Testis (tissue), 3 donors: ENCODE results near the gene CBX3. TPM values are rescaled to one million over a fixed set of nuclear protein-coding genes. Genes with fewer than 3 reads are reported as not detected.

Source experiments
- DNase-seq: peaks from one replicate; pipeline ENCODE4 v3.0.0-alpha.2; 2019
- H3K27ac ChIP-seq, 2 donors: fragments of 200-600 bp; sonication (generic); one replicate each; pipeline ENCODE4 v1.5.1; 2019
- H3K27me3 ChIP-seq: fragments of 200-600 bp; sonication (generic); one replicate; pipeline ENCODE4 v1.5.1; 2019
- H3K36me3 ChIP-seq: fragments of 200-600 bp; sonication (generic); one replicate; pipeline ENCODE4 v1.5.1; 2017; ENCODE audit warnings: low read depth; ENCODE audit errors: missing control alignments
- H3K4me1 ChIP-seq: fragments of 200-600 bp; sonication (generic); one replicate; pipeline ENCODE4 v1.5.1; 2019
- H3K4me3 ChIP-seq, 2 donors: fragments of 200-600 bp; sonication (generic); one replicate each; pipeline ENCODE4 v1.5.1; 2017 to 2019
- H3K9me3 ChIP-seq: fragments of 200-600 bp; sonication (generic); one replicate; pipeline ENCODE4 v1.5.1; 2017
- CTCF ChIP-seq, 3 experiments: fragments of 450-650 bp in 2 of 3; fragments of 200-600 bp in 1 of 3; sonication (generic) in 1 of 3; IDR thresholded peaks; one replicate each; pipeline ENCODE4 v1.5.1; 2016 to 2019; ENCODE audit warnings: antibody characterized with exemption in 3 of 3, mild to moderate bottlenecking in 2 of 3, moderate library complexity in 1 of 3
- POLR2A ChIP-seq: fragments of 450-650 bp; IDR thresholded peaks from one replicate; pipeline ENCODE4 v1.6.1; 2017; ENCODE audit warnings: antibody characterized with exemption, mild to moderate bottlenecking, moderate library complexity
- WGBS, 2 donors: methylation state at CpG; one replicate each; pipeline ENCODE4 v1.1.5; 2018; 5-methylcytosine and 5-hydroxymethylcytosine counted together
- intact Hi-C: fragments of 100-400 bp; cut with DNase I; formaldehyde crosslinking; loops from one replicate; pipeline ENCODE4 v1.15.1; 2023; ENCODE audit warnings: low total_unique reads
- polyA plus RNA-seq: library from polyadenylated mRNA; stranded (reverse); fragments of 350-450 nt; fragmentation: Illumina TruSeq; extraction: RNeasy Lipid Tissue Mini Kit (QIAGEN cat#74804); gene quantifications from one replicate; pipeline ENCODE4 v1.2.3, GENCODE V29; 2014; ENCODE audit warnings: low read depth, low replicate concordance; ENCODE audit not compliant: insufficient read depth
- total RNA-seq, 2 donors: library from RNA; depleted of rRNA; stranded (reverse); fragments of >200 nt; gene quantifications; one replicate each; pipeline ENCODE4 v1.2.3, GENCODE V29; 2016

The CBX3 gene
- total and polyA plus RNA-seq, 3 donors from 2014 or later = 95.7 to 137 (median 116) TPM

GRCh38 chr7:26213807-26214515, 12.4 kb downstream of the CBX3 start:
- intact Hi-C loops = no loop called here
- Histone ChIP-seq H3K27me3 (no peaks in the 10 kb centered on the region), H3K4me3 (no peak overlapping the region), H3K9me3 (no peaks in the 10 kb centered on the region), H3K27ac (no peak overlapping the region), H3K4me1 (no peaks in the 10 kb centered on the region), H3K36me3 (no peaks in the 10 kb centered on the region)
- WGBS, 2 donors = 75 to 80% methylated on average over 5 of the region's 5 CpGs
- TF ChIP-seq CTCF (IDR thresholded peaks at IDR 0.05) (no peak), POLR2A (no peak)
- no peak for DNase-seq

GRCh38 chr7:26216049-26216448, 14.5 kb downstream of the CBX3 start:
- WGBS, 2 donors = 83 to 87% methylated on average over 2 of the region's 2 CpGs
- Histone ChIP-seq H3K36me3 (no peaks in the 10 kb centered on the region), H3K4me3 (no peak overlapping the region), H3K27ac (no peak overlapping the region), H3K9me3 (no peaks in the 10 kb centered on the region), H3K27me3 (no peaks in the 10 kb centered on the region), H3K4me1 (no peaks in the 10 kb centered on the region)
- no peak for TF ChIP-seq CTCF (IDR thresholded peaks at IDR 0.05)
- TF ChIP-seq POLR2A = no peak
- DNase-seq = no peak
- intact Hi-C loops = no loop called here

GRCh38 chr7:26224359-26224758, 22.8 kb downstream of the CBX3 start:
- no peak overlapping the region for H3K27ac ChIP-seq
- 78 to 86% methylated on average over 5 of the region's 5 CpGs for WGBS, 2 donors
- intact Hi-C loops = no loop called here
- H3K9me3 ChIP-seq = no peaks in the 10 kb centered on the region
- no peaks in the 10 kb centered on the region for H3K4me1 ChIP-seq
- no peak for DNase-seq
- H3K36me3 ChIP-seq = no peaks in the 10 kb centered on the region
- no peak overlapping the region for H3K4me3 ChIP-seq
- no peaks in the 10 kb centered on the region for H3K27me3 ChIP-seq
- TF ChIP-seq POLR2A = no peak
- no peak for TF ChIP-seq CTCF (IDR thresholded peaks at IDR 0.05)

GRCh38 chr7:26227987-26228386, 26.4 kb downstream of the CBX3 start:
- intact Hi-C loops = no loop called here
- Histone ChIP-seq H3K36me3 (no peaks in the 10 kb centered on the region), H3K4me1 (no peaks in the 10 kb centered on the region), H3K9me3 (no peaks in the 10 kb centered on the region), H3K27me3 (no peaks in the 10 kb centered on the region), H3K4me3 (no peak overlapping the region), H3K27ac (no peak overlapping the region)
- 94 to 95% methylated on average over 2 of the region's 2 CpGs for WGBS, 2 donors
- TF ChIP-seq POLR2A = no peak
- no peak for TF ChIP-seq CTCF (IDR thresholded peaks at IDR 0.05)
- no peak for DNase-seq

- Histone ChIP-seq H3K4me1 (no peaks in the 10 kb centered on the region), H3K27me3 (no peaks in the 10 kb centered on the region), H3K27ac (no peak overlapping the region), H3K36me3 (no peaks in the 10 kb centered on the region), H3K4me3 (no peak overlapping the region), H3K9me3 (no peaks in the 10 kb centered on the region)
- DNase-seq = no peak
- no peak for TF ChIP-seq CTCF (IDR thresholded peaks at IDR 0.05)
- intact Hi-C loops = no loop called here
- WGBS, 2 donors = 81 to 82% methylated on average over 5 of the region's 5 CpGs
Observed at GRCh38 chr7:26233902-26234511, 32.5 kb downstream of the CBX3 start.
